ENCODE data around the gene RORB.

Gene RORB

GRCh38 chr9:74666625-74667316 lies 169.6 kb downstream of the RORB start:
- TF ChIP-seq CTCF (IDR thresholded peaks at IDR 0.05; ENCODE audit: low read depth, low read length): no peak
- H3K4me3 ChIP-seq (ENCODE audit: low read depth, low read length): no peak overlapping the region

- no peak for TF ChIP-seq CTCF (IDR thresholded peaks at IDR 0.05; ENCODE audit: low read depth, low read length)
- no peak overlapping the region for H3K4me3 ChIP-seq (ENCODE audit: low read depth, low read length)
Observed at GRCh38 chr9:74672237-74672636, 175.1 kb downstream of the RORB start.

- H3K4me3 ChIP-seq (ENCODE audit: low read depth, low read length): no peak overlapping the region
- TF ChIP-seq CTCF (IDR thresholded peaks at IDR 0.05; ENCODE audit: low read depth, low read length): no peak
Observed at GRCh38 chr9:74674077-74674476, 176.9 kb downstream of the RORB start.

- no peak overlapping the region for H3K4me3 ChIP-seq (ENCODE audit: low read depth, low read length)
- no peak for TF ChIP-seq CTCF (IDR thresholded peaks at IDR 0.05; ENCODE audit: low read depth, low read length)
Observed at GRCh38 chr9:74681906-74682305, 184.8 kb downstream of the RORB start.

- H3K4me3 ChIP-seq (ENCODE audit: low read depth, low read length): no peak overlapping the region
Observed at GRCh38 chr9:74683322-74683721, 186.2 kb downstream of the RORB start.

GRCh38 chr9:74691058-74691457 lies 193.9 kb downstream of the RORB start:
- no peak for TF ChIP-seq CTCF (IDR thresholded peaks at IDR 0.05; ENCODE audit: low read depth, low read length)
- no peak overlapping the region for H3K4me3 ChIP-seq (ENCODE audit: low read depth, low read length)

More at GRCh38 chr9:74683322-74683721, 186.2 kb downstream of the RORB start:
- no peak for TF ChIP-seq CTCF (IDR thresholded peaks at IDR 0.05; ENCODE audit: low read depth, low read length)

- no peak overlapping the region for H3K4me3 ChIP-seq (ENCODE audit: low read depth, low read length)
- no peak for TF ChIP-seq CTCF (IDR thresholded peaks at IDR 0.05; ENCODE audit: low read depth, low read length)
Observed at GRCh38 chr9:74696520-74696919, 199.4 kb downstream of the RORB start.

Measured in WI38 (cell line).